ENCODE results near the gene MPP2.

Gene MPP2

GRCh38 chr17:43950554-43950953 is 43.2 kb upstream of the MPP2 start:
- DNase-seq (ENCODE audit: extremely low spot score) = no peak
- ChIA-PET POLR2A (interaction anchor here (2.1 kb wide), 1 partner anchor 12 kb away, joined by 9 read pairs; no protein-coding TSS in a partner anchor), CTCF (interaction anchor here (0.6 kb wide), 1 partner anchor 16 kb away, joined by 4 read pairs; no protein-coding TSS in a partner anchor)
- no peak for TF ChIP-seq ELF4 (IDR thresholded peaks at IDR 0.05)
- TF ChIP-seq L3MBTL2 (conservative IDR thresholded peaks at IDR 0.05) = no peak
- no peak for TF ChIP-seq FOXK2 (IDR thresholded peaks at IDR 0.05)
- TF ChIP-seq ARNT (IDR thresholded peaks at IDR 0.05) = no peak
- TF ChIP-seq FOXA1 (IDR thresholded peaks at IDR 0.05) = no peak
- TF ChIP-seq NFRKB (IDR thresholded peaks at IDR 0.05) = no peak
- no peak for TF ChIP-seq TARDBP (IDR thresholded peaks at IDR 0.05)
- no peak for TF ChIP-seq HDGF (IDR thresholded peaks at IDR 0.05; ENCODE audit: borderline replicate concordance)
- TF ChIP-seq ZNF384 (IDR thresholded peaks at IDR 0.05) = no peak
- TF ChIP-seq, protein P1, sequence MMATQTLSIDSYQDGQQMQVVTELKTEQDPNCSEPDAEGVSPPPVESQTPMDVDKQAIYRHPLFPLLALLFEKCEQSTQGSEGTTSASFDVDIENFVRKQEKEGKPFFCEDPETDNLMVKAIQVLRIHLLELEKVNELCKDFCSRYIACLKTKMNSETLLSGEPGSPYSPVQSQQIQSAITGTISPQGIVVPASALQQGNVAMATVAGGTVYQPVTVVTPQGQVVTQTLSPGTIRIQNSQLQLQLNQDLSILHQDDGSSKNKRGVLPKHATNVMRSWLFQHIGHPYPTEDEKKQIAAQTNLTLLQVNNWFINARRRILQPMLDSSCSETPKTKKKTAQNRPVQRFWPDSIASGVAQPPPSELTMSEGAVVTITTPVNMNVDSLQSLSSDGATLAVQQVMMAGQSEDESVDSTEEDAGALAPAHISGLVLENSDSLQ (IDR thresholded peaks at IDR 0.05) = no peak
- no peak for TF ChIP-seq CTBP1 (IDR thresholded peaks at IDR 0.05; ENCODE audit: borderline replicate concordance)
- TF ChIP-seq SP1 (IDR thresholded peaks at IDR 0.05) = no peak
- TF ChIP-seq FOXM1 (IDR thresholded peaks at IDR 0.05; ENCODE audit: borderline replicate concordance) = no peak
- no peak for TF ChIP-seq LEF1 (IDR thresholded peaks at IDR 0.05; ENCODE audit: borderline replicate concordance)
- no peak for TF ChIP-seq BHLHE40 (IDR thresholded peaks at IDR 0.05; ENCODE audit: borderline replicate concordance)

DNA sequence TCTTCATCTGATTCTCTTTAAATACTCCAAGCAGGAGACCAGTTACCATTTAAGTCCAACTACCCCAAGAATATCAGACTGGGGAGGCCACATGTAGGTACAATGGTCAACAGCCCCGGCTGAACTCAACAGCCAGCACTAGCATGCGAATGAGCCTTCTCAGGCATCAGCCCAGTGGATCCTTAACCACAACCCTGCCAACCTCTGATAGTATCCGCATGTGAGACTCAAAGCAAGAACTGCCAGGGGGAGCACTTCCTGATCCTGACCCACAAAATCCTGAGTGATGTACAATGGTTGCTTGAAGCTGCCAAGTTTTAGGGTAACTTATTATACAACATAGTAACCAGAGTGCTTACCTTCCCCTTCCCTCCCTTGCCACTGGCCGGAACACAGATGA is 42.4 kb upstream of the MPP2 start:
- ChIA-PET CTCF (interaction anchor here (0.6 kb wide), 1 partner anchor 16 kb away, joined by 4 read pairs; no protein-coding TSS in a partner anchor), POLR2A (interaction anchor here (2.1 kb wide), 1 partner anchor 11 kb away, joined by 9 read pairs; no protein-coding TSS in a partner anchor)
- no peak for DNase-seq (ENCODE audit: extremely low spot score)
- TF ChIP-seq ZNF384 (IDR thresholded peaks at IDR 0.05) (no peak), ARNT (IDR thresholded peaks at IDR 0.05) (no peak), NFRKB (IDR thresholded peaks at IDR 0.05) (no peak), BHLHE40 (IDR thresholded peaks at IDR 0.05; ENCODE audit: borderline replicate concordance) (no peak), FOXM1 (IDR thresholded peaks at IDR 0.05; ENCODE audit: borderline replicate concordance) (no peak), SP1 (IDR thresholded peaks at IDR 0.05) (no peak), TARDBP (IDR thresholded peaks at IDR 0.05) (no peak), L3MBTL2 (conservative IDR thresholded peaks at IDR 0.05) (no peak), LEF1 (IDR thresholded peaks at IDR 0.05; ENCODE audit: borderline replicate concordance) (no peak), SUZ12 (IDR thresholded peaks at IDR 0.05) (no peak), CTBP1 (IDR thresholded peaks at IDR 0.05; ENCODE audit: borderline replicate concordance) (no peak), FOXA1 (IDR thresholded peaks at IDR 0.05) (no peak), ELF4 (IDR thresholded peaks at IDR 0.05) (no peak), FOXK2 (IDR thresholded peaks at IDR 0.05) (no peak), HDGF (IDR thresholded peaks at IDR 0.05; ENCODE audit: borderline replicate concordance) (no peak)
- TF ChIP-seq, protein P1 (IDR thresholded peaks at IDR 0.05) = no peak

- CTCF ChIA-PET = interaction anchor here (0.6 to 1.7 kb wide), 8 partner anchors 8 to 221 kb away, joined by 3 to 7 read pairs (median 3); no protein-coding TSS in a partner anchor
- POLR2A ChIA-PET = interaction anchor here (0.8 to 1.1 kb wide), 2 partner anchors 36 to 38 kb away, joined by 3 to 6 read pairs; no protein-coding TSS in a partner anchor
- DNase-seq (ENCODE audit: extremely low spot score) = no peak
- TF ChIP-seq SUZ12 (IDR thresholded peaks at IDR 0.05) (no peak), BHLHE40 (IDR thresholded peaks at IDR 0.05; ENCODE audit: borderline replicate concordance) (no peak), ZNF384 (IDR thresholded peaks at IDR 0.05) (no peak), NFRKB (IDR thresholded peaks at IDR 0.05) (no peak), TARDBP (IDR thresholded peaks at IDR 0.05) (no peak), SP1 (IDR thresholded peaks at IDR 0.05) (no peak), ELF4 (IDR thresholded peaks at IDR 0.05) (no peak), ARNT (IDR thresholded peaks at IDR 0.05) (no peak), HDGF (IDR thresholded peaks at IDR 0.05; ENCODE audit: borderline replicate concordance) (no peak), LEF1 (IDR thresholded peaks at IDR 0.05; ENCODE audit: borderline replicate concordance) (no peak), FOXA1 (IDR thresholded peaks at IDR 0.05) (no peak), CTBP1 (IDR thresholded peaks at IDR 0.05; ENCODE audit: borderline replicate concordance) (no peak), L3MBTL2 (conservative IDR thresholded peaks at IDR 0.05) (no peak), FOXM1 (IDR thresholded peaks at IDR 0.05; ENCODE audit: borderline replicate concordance) (no peak), FOXK2 (IDR thresholded peaks at IDR 0.05) (no peak)
- TF ChIP-seq, protein P1 (IDR thresholded peaks at IDR 0.05) = no peak
These were observed 39.4 kb upstream of the MPP2 start for GRCh38 chr17:43946781-43947180.

DNA sequence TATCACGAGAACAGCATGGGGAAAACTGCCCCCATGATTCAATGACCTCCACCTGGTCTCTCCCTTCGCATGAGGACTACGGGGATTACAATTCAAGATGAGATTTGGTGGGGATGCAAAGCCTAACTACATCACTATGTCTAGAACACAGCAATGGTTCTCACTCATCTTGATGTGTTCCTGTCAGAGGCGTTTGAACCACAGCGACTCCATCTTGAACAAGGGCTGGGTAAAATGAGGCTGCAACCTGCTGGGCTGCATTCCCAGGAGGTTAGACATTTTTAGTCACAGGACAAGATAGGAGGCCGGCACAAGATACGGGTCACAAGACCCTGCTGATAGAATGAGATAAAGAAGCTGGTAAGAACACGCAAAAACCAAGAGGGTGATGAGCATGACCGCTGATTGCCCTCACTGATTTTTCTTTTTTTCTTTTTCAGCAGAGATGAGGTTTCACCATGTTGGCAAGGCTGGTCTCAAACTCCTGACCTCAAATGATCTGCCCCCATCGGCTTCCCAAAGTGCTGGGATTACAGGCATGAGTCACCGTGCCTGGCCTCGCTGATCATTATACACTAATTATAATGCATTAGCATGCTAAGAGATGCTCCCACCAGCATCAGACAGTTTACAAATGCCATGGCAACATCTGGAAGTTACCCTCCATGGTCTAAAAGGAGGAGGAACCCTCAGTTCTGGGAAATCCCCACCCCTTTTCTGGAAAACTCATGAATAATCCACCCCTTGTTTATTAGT is 37.9 kb upstream of the MPP2 start:
- TF ChIP-seq SUZ12 (IDR thresholded peaks at IDR 0.05) = no peak
- TF ChIP-seq FOXK2 (IDR thresholded peaks at IDR 0.05) = no peak
- no peak for TF ChIP-seq LEF1 (IDR thresholded peaks at IDR 0.05; ENCODE audit: borderline replicate concordance)
- no peak for TF ChIP-seq ZNF384 (IDR thresholded peaks at IDR 0.05)
- TF ChIP-seq L3MBTL2 (conservative IDR thresholded peaks at IDR 0.05) = no peak
- no peak for TF ChIP-seq FOXA1 (IDR thresholded peaks at IDR 0.05)
- no peak for TF ChIP-seq TARDBP (IDR thresholded peaks at IDR 0.05)
- TF ChIP-seq SP1 (IDR thresholded peaks at IDR 0.05) = no peak
- no peak for TF ChIP-seq NFRKB (IDR thresholded peaks at IDR 0.05)
- TF ChIP-seq BHLHE40 (IDR thresholded peaks at IDR 0.05; ENCODE audit: borderline replicate concordance) = no peak
- TF ChIP-seq FOXM1 (IDR thresholded peaks at IDR 0.05; ENCODE audit: borderline replicate concordance) = no peak
- no peak for TF ChIP-seq CTBP1 (IDR thresholded peaks at IDR 0.05; ENCODE audit: borderline replicate concordance)
- TF ChIP-seq ELF4 (IDR thresholded peaks at IDR 0.05) = no peak
- no peak for TF ChIP-seq HDGF (IDR thresholded peaks at IDR 0.05; ENCODE audit: borderline replicate concordance)
- DNase-seq (ENCODE audit: extremely low spot score) = no peak
- POLR2A ChIA-PET = interaction anchor here (1.1 kb wide), 1 partner anchor 9 kb away, joined by 3 read pairs; no protein-coding TSS in a partner anchor
- CTCF ChIA-PET = interaction anchor here (1.1 to 1.8 kb wide), 6 partner anchors 14 to 104 kb away, joined by 3 to 9 read pairs (median 5); no protein-coding TSS in a partner anchor

Measured in HEK293T (cell line).